SJSA1 (cell line): Measurements from ENCODE around the gene EDRF1. TPM values are rescaled to one million over a fixed set of nuclear protein-coding genes. Genes with fewer than 3 reads are reported as not detected.
"Not testable (repeated sequence)": the region's sequence is repeated elsewhere in the genome, so short reads cannot be mapped to it uniquely, and the experiment has no call there.

Source experiments
- DNase-seq, 2 experiments: peaks; one replicate each; pipeline ENCODE4 v3.0.0-alpha.2; 2015 to 2020; ENCODE audit warnings: low spot score in 2 of 2, low read depth in 1 of 2
- H3K27ac ChIP-seq: fragments of 250-450 bp; sonication (Bioruptor Pico); 2 replicates; pipeline ENCODE4 v1.5.1; 2020; ENCODE audit warnings: mild to moderate bottlenecking, moderate library complexity
- H3K27me3 ChIP-seq: fragments of 250-450 bp; sonication (Bioruptor Pico); replicated peaks from 2 replicates; pipeline ENCODE4 v1.5.1; 2020; ENCODE audit warnings: mild to moderate bottlenecking, moderate library complexity
- H3K36me3 ChIP-seq: fragments of 250-450 bp; sonication (Bioruptor Pico); 2 replicates; pipeline ENCODE4 v1.5.1; 2020; ENCODE audit warnings: mild to moderate bottlenecking
- H3K4me1 ChIP-seq: fragments of 250-450 bp; sonication (Bioruptor Pico); replicated peaks from 2 replicates; pipeline ENCODE4 v1.6.1; 2021; ENCODE audit warnings: mild to moderate bottlenecking
- H3K4me3 ChIP-seq: fragments of 250-450 bp; sonication (Bioruptor Pico); 2 replicates; pipeline ENCODE4 v1.5.1; 2020; ENCODE audit warnings: mild to moderate bottlenecking
- H3K9me3 ChIP-seq: fragments of 250-450 bp; sonication (Bioruptor Pico); replicated peaks from 2 replicates; pipeline ENCODE4 v1.5.1; 2020; ENCODE audit warnings: mild to moderate bottlenecking
- total RNA-seq: library from RNA; depleted of rRNA; stranded (reverse); fragments of >200 nt; shearing (Covaris generic); gene quantifications from 2 replicates; pipeline ENCODE4 v1.2.3, GENCODE V29; 2014

Gene EDRF1
- total RNA-seq, 1 experiment from 2014 or later: 32.8 TPM

- H3K4me3 ChIP-seq: no peak overlapping the region
- peaks cover 8% of the 10 kb centered on the region for H3K27me3 ChIP-seq
- no peak for DNase-seq
- no peaks in the 10 kb centered on the region for H3K9me3 ChIP-seq
- no peaks in the 10 kb centered on the region for H3K4me1 ChIP-seq
- H3K27ac ChIP-seq: no peak overlapping the region
- H3K36me3 ChIP-seq: no peaks in the 10 kb centered on the region
Measured at GRCh38 chr10:125692601-125693523, 26.6 kb upstream of the EDRF1 start.

DNA sequence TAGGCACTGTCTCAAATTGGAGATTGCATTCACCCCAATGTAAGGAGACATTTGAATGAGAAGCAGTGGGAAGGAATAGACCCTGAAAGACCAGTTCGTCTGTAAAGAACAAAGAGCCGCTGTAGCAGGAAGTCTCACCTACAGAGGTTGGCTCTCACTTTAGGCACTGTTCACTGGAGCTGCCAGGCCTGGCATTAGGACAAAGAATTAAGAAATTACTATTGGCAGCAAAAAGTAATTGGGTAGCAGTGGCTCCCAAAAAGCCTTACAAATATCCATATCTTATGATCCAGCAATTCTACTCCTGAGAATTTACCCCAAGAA lies 26.0 kb upstream of the EDRF1 start:
- no peak for DNase-seq
- no peaks in the 10 kb centered on the region for H3K9me3 ChIP-seq
- no peak overlapping the region for H3K4me3 ChIP-seq
- H3K4me1 ChIP-seq: no peaks in the 10 kb centered on the region
- no peaks in the 10 kb centered on the region for H3K36me3 ChIP-seq
- H3K27ac ChIP-seq: no peak overlapping the region
- H3K27me3 ChIP-seq: peaks cover 8% of the 10 kb centered on the region

DNA sequence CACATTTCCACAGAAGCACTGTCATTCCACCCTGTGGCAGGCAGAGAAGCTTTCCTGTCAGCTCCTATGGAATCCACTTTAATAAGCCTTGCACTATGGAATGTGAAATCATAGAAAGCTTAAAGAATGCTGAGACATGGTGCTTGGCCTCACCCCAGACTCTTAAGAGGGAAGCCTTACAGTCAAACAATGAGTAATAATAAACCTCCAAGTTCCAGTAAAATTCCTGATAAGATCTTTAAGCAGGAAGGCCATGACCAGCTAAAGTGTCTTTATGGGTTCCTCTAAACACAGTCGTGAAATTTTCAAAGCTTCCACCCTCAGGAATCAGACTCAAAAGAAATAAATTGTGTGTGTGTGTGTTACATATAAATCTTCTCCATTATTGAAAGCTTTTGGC lies 24.6 kb upstream of the EDRF1 start:
- no peaks in the 10 kb centered on the region for H3K9me3 ChIP-seq
- peaks cover 12% of the 10 kb centered on the region for H3K27me3 ChIP-seq
- H3K36me3 ChIP-seq: no peaks in the 10 kb centered on the region
- no peak for DNase-seq
- no peak overlapping the region for H3K27ac ChIP-seq
- no peaks in the 10 kb centered on the region for H3K4me1 ChIP-seq
- H3K4me3 ChIP-seq: no peak overlapping the region

- not testable (repeated sequence) for H3K4me1 ChIP-seq, H3K9me3 ChIP-seq, H3K27ac ChIP-seq, H3K36me3 ChIP-seq, H3K4me3 ChIP-seq, DNase-seq
- peaks cover 13% of the 10 kb centered on the region; the same call in 1 of the 2 replicates for H3K27me3 ChIP-seq
Measured at GRCh38 chr10:125696884-125697283, 22.6 kb upstream of the EDRF1 start.

DNA sequence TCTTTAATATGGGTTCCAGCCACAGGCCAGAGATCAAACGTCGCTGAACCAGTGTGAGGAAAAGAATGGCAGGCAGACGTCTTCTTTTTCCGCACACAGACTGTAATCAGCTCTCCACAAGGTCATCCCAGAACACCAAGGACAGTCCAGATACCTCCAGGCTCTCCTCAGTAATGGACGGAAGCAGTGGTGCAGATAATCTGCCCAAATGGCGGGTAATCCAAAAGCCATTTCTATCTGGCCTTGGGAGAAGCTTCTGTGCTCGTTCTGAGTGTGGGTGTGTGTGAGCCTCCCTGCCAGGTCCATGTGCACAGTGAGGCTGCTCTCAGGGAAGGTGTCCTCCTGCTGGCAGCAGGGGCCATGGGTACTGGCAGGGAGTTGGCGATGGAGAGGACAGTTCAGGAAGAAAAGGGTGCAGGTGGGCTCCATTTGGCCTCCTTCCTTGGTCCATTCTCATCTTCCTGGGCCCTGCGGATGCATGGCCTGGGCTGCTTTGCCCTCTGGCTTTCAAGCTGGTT lies 21.0 kb upstream of the EDRF1 start:
- H3K4me1 ChIP-seq: no peaks in the 10 kb centered on the region
- H3K36me3 ChIP-seq: no peaks in the 10 kb centered on the region
- no peak overlapping the region for H3K27ac ChIP-seq
- H3K27me3 ChIP-seq: peaks cover 8% of the 10 kb centered on the region; the same call in 1 of the 2 replicates
- no peak overlapping the region for H3K4me3 ChIP-seq
- DNase-seq: no peak
- no peaks in the 10 kb centered on the region for H3K9me3 ChIP-seq

DNA sequence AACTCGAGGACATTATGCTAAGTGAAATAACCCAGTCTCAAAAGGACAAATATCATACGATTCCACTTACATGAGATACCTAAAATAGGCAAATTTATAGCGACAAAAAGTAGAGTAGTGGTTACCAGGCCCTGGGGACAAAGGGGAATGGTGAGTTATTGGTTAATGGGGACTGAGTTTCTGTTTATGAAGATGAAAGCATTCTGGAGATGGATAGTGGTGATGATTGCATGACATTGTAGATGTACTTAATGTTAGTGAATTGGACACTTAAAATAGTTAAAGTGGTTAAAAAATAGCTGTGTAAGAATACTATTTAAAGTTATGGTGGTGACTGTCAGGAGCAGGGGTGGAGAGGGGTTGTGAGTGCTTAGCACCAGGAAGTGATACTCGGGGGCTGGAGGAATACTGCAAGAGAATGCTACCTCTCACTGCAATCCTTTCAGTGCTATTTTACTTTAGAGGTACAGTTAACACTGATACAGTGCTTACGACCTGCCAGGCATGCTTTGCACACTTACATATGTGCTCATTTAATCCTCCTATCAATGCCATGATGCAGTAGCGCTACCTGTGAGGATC lies 19.9 kb upstream of the EDRF1 start:
- no peak for DNase-seq
- Histone ChIP-seq H3K4me1 (no peaks in the 10 kb centered on the region), H3K27ac (no peak overlapping the region), H3K27me3 (0 out of 2 replicates have a peak, but pooled peaks cover 8% of the 10 kb centered on the region), H3K9me3 (no peaks in the 10 kb centered on the region), H3K36me3 (no peaks in the 10 kb centered on the region), H3K4me3 (no peak overlapping the region)

DNA sequence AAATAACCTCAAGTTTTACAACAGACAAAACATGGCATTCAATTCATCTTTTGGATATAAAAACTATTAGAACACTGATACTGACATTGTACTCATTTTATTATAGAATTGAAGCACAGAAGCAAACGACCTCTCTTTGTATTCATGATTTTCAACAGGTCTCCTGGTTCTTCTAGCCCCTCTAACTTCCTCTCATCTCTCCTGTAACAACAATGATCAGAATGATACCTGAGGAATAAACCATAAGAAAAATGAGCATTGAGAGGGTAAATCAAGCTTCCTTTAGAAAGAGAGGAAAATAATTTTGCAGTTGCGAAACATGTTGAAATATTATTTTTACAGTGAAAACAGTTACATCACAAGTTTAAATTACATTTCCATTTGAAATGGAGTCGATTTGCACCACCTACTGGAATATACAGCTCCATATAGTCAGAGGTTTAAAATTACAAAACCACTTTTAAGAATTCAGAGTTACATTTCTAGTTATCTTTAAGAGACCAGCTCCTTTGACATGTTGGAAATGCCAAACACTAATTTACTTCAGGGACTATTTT lies 19.1 kb upstream of the EDRF1 start:
- Histone ChIP-seq H3K4me3 (no peak overlapping the region), H3K4me1 (no peaks in the 10 kb centered on the region), H3K36me3 (no peaks in the 10 kb centered on the region), H3K27me3 (0 out of 2 replicates have a peak, but pooled peaks cover 8% of the 10 kb centered on the region), H3K9me3 (no peaks in the 10 kb centered on the region), H3K27ac (no peak overlapping the region)
- DNase-seq: no peak

DNA sequence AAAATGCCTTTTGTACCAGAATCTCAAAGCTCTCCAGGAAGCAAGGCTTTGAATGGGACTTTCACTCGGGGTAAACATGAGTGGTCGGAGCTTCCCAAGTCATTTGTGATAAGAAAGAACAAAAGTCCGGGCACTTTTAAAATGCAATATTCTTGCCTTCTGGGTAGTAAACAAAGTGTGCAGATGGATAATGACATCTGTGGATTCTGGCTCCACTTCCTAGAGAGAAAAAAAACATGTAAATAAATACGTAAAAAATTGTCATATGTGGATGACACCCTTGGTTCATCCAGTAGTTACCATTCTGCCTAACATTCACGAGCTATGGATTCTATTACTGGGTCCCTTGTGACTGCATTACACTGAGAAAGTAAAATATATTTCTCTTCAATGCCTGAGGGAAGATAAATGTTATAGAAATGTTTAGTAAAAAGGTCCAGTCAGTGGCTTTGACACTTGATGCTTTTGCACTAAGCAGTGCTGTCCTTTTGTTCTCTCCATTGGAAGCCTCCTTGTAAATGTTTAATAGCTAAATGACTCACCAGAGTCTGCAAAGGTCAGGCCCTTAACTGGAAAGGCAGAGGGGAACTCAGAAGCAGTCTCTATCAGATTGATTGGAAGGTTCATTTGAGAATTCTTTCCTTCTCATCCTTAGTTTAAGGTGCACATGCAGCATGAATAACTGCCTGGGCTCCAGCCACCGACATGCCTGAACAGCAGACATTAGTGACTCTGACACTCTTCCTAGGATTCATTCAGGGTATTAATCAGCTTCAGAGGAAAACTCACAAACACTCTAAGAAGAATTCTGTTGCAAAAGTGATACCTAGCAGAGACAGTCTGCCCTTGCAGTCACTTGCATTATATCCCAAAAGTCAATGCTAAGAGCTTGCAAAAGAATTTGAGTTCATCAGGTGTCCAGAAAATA lies 11.7 kb upstream of the EDRF1 start:
- Histone ChIP-seq H3K4me3 (no peak overlapping the region), H3K9me3 (no peaks in the 10 kb centered on the region), H3K27me3 (0 out of 2 replicates have a peak, but pooled peaks cover 4% of the 10 kb centered on the region), H3K27ac (no peak overlapping the region), H3K36me3 (no peaks in the 10 kb centered on the region), H3K4me1 (no peaks in the 10 kb centered on the region; the same call in 1 of the 2 replicates)
- DNase-seq: peak in 1 of 2 experiments; percentile 8

DNA sequence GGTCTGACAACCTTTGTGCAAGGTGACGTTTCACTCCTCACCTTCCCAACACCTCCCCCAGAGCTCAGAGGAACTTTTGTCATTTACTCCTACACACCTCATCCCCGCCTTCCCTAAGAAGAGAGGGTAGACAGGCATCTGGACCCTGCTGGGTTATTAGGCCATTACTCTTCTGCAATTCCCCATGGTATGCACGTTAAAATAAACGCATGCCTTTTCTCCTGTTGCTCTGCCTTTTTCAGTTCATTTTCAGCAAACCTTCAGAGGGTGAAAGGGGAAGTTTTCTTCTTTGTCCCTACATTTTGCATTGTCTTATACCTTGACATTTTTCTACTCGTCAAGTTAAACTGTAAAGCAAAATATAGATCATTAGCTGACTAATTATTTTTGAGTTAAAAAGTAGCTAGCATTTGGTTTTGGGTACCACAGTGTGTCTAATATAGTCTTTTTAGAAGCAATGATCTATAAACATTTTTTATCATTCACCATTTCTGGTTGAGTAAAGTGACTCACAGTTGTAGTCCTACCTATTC lies 10.5 kb upstream of the EDRF1 start:
- DNase-seq: no peak
- Histone ChIP-seq H3K9me3 (no peaks in the 10 kb centered on the region), H3K4me3 (no peak overlapping the region), H3K36me3 (no peaks in the 10 kb centered on the region), H3K27me3 (peaks cover 4% of the 10 kb centered on the region; the same call in 1 of the 2 replicates), H3K27ac (no peak overlapping the region), H3K4me1 (no peaks in the 10 kb centered on the region; the same call in 1 of the 2 replicates)

DNA sequence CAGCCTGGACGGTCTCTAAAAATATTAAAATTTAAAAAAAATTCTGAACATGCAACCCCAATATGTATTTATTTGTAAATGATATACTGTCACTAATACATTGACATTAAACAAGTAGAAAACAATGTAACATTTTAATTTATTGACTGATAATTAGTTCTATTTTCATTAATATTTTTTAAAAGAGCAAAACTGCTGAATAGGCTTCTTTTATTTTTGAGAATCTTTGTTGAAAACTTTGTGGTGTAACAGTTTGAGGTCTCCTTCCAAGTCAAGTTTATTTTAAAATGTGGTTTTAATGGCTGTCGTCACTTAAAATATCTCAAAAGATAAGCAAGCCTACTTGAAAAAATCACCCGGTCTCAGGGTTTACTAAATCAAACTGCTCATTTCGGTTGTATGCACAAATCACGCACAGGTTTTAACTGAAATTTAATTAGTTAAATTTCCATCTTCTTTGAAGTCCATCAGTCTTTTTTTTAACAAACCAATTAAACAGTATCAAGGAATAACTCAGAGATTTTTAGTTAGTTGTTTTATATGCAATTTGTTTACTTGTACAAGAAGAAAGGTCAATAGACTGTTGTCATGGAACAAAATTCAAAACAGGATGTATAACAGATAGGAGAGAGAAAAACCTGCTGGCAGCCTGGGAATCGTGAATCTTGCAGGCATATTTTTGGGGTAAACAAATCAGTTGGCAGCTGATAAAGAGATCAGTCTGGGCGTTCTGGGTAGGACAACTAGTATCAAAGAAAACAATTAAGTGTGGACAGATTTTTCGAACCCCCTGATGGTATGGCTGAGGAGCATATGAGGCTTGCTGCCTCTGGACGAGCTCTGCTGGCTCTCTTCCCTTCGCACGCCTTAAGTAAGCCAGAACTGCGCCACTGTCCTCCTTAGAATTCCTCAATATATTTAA lies 9.7 kb upstream of the EDRF1 start:
- H3K36me3 ChIP-seq: no peaks in the 10 kb centered on the region
- no peaks in the 10 kb centered on the region for H3K9me3 ChIP-seq
- H3K27me3 ChIP-seq: peaks cover 4% of the 10 kb centered on the region; the same call in 1 of the 2 replicates
- no peak overlapping the region for H3K4me3 ChIP-seq
- H3K4me1 ChIP-seq: no peaks in the 10 kb centered on the region; the same call in 1 of the 2 replicates
- no peak overlapping the region for H3K27ac ChIP-seq
- no peak for DNase-seq

DNA sequence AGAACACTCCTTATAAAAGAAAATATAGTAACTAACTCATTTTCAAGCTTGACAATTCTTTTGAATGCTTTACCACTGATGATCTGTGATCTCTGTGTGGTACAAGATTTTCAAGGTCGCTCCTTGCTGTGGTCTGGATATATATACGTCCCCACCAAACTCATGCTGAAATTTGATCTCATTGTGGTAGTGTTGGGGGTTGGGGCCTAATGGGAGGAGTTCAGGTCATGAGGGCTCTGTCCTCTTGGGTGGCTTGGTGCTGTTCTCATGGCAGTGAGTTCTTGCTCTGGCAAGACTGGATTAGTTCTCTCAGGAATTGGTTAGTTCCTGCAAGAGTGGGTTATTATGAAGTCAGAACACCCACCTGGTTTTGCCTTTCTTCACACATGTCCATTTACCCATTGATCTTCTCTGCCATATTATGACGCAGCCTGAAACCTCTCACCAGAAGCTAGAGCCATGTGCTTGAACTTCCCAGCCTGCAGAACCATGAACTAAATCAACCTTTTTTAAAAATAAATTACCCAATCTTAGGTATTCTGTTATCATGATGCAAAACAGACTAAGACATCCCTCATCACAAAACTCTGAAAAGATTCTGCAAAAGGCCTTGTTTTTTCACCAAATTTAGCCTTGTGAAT lies 8.3 kb upstream of the EDRF1 start:
- H3K27me3 ChIP-seq: peaks cover 4% of the 10 kb centered on the region; the same call in 1 of the 2 replicates
- no peaks in the 10 kb centered on the region for H3K9me3 ChIP-seq
- no peak overlapping the region for H3K27ac ChIP-seq
- H3K36me3 ChIP-seq: no peaks in the 10 kb centered on the region
- H3K4me1 ChIP-seq: no peaks in the 10 kb centered on the region; the same call in 1 of the 2 replicates
- H3K4me3 ChIP-seq: no peak overlapping the region
- no peak for DNase-seq

DNA sequence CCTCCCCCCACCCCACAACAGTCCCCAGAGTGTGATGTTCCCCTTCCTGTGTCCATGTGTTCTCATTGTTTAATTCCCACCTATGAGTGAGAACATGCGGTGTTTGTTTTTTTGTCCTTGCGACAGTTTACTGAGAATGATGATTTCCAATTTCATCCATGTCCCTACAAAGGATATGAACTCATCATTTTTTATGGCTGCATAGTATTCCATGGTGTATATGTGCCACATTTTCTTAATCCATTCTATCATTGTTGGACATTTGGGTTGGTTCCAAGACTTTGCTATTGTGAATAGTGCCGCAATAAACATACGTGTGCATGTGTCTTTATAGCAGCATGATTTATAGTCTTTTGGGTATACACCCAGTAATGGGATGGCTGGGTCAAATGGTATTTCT lies 4.8 kb upstream of the EDRF1 start:
- not testable (repeated sequence) for H3K27ac ChIP-seq, H3K36me3 ChIP-seq, H3K4me3 ChIP-seq, DNase-seq, H3K4me1 ChIP-seq, H3K27me3 ChIP-seq, H3K9me3 ChIP-seq
